ENCODE results near the gene GAPDHS. TPM values are rescaled to one million over a fixed set of nuclear protein-coding genes. Genes with fewer than 3 reads are reported as not detected.

Gene GAPDHS
- total and polyA plus RNA-seq, 2 experiments from 2014 or later: not detected

DNA sequence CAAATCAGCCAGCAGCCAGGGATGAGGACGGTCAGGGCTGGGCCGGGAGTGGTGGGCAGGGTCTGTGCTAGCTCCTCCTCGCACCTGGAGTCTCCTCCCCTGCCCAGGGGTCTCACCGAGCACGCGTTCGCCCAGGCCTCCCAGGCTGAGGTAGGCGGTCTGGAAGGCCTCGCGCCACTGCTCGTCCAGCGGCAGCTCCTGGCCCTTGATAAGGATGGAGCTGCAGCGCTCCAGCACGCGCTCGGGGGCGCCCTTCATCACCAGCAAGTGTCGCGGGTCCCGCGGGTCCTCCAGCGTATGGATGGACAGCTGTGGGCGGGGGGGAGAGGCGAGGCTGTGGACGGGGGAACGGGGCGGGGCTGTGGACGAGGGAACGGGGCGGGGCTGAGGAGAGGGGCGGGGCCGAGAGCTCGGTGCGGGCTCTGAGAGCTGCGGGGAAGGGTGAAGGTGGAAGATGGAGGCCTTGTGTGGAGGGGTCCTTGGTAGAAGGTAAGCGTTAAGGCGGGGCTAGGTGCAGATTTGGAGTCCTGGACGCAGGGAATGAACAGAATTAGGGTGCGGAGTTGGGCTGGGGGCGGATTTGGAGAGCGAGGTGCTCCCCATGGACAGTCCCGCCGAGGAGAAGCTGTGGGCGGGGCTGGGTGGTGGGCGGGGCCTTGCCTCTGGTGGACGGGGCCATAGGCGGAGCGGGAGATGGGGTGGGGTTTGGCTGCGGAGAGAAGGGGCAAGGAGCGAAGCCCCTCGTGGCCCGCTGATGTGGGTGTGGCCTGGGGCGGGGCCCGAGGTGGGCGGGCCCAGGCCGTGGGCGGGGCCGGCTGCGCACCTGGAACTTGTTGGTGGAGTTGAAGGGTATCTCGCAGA lies 24.5 kb downstream of the GAPDHS start:
- Histone ChIP-seq H3K9me3 (ENCODE audit: low read depth) (no peaks in the 10 kb centered on the region), H3K9me2 (replicated peaks; ENCODE audit: insufficient read depth) (no peaks in the 10 kb centered on the region), H3K27me3 (peaks cover 13% of the 10 kb centered on the region), H4K20me1 (ENCODE audit: insufficient read depth, poor library complexity, severe bottlenecking) (no peaks in the 10 kb centered on the region), H2AFZ (peak overlapping the region; percentile 63), H3K4me1 (ENCODE audit: insufficient read depth) (peaks cover 3% of the 10 kb centered on the region), H3K27ac (no peak overlapping the region), H3K4me2 (peak overlapping the region; percentile 90), H3K36me3 (replicated peaks; ENCODE audit: insufficient read depth, low read depth) (no peaks in the 10 kb centered on the region), H3K79me2 (no peaks in the 10 kb centered on the region), H3K4me3 (peak overlapping the region; percentile 33)
- DNase-seq (ENCODE audit: low spot score): peak; percentile 78
- WGBS (ENCODE audit: low lambda C conversion rate, missing lambda C conversion rate): 2% methylated on average over 27 of the region's 60 CpGs
- TF ChIP-seq, protein P1, sequence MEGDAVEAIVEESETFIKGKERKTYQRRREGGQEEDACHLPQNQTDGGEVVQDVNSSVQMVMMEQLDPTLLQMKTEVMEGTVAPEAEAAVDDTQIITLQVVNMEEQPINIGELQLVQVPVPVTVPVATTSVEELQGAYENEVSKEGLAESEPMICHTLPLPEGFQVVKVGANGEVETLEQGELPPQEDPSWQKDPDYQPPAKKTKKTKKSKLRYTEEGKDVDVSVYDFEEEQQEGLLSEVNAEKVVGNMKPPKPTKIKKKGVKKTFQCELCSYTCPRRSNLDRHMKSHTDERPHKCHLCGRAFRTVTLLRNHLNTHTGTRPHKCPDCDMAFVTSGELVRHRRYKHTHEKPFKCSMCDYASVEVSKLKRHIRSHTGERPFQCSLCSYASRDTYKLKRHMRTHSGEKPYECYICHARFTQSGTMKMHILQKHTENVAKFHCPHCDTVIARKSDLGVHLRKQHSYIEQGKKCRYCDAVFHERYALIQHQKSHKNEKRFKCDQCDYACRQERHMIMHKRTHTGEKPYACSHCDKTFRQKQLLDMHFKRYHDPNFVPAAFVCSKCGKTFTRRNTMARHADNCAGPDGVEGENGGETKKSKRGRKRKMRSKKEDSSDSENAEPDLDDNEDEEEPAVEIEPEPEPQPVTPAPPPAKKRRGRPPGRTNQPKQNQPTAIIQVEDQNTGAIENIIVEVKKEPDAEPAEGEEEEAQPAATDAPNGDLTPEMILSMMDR (IDR thresholded peaks at IDR 0.05; ENCODE audit: poor library complexity): no peak
- TF ChIP-seq EZH2 (IDR thresholded peaks at IDR 0.05; ENCODE audit: borderline replicate concordance) (no peak), EZH2phosphoT487 (IDR thresholded peaks at IDR 0.05; ENCODE audit: low read depth, severe bottlenecking, unreplicated experiment) (no peak)

DNA sequence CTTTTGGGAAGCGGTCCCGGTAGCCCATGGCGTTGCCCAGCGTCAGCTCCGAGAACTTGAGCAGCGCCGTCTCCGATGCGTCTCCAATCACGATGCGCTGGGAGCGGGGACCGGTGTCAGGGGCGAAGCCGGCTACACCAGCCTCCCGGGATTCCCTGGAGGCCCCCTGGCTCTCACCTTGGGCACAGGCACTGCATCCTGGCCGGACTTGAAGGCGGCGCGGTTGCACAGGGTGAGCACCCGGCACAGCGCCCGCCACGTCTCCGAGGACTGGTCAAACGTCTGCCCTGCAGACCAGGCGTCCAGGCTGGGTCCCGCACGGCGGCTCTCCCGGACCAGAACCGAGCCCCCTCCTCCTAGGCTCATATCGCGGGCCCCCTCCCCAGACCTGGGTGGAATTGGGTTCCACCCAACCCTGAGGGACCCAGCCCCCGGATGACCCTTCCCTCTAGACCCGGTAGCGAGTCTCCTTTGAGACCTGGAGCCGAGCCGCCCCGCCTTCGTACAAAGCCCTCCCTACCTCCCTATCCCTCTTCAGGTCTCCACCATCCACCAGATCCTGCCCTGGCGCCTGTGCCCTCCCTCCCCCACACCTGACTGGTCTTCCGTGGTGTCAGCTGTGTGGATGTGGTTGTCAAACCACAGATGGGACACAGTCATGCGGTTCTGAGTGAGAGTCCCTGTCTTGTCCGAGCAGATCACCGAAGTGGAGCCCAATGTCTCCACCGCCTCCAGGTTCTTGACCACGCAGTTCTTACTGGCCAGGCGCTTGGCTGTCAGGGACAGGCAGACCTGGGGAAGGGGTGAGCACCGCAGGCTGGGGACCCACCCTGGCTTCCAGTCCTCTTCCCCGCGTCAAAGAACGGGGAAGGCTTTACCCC lies 25.4 kb downstream of the GAPDHS start:
- Histone ChIP-seq H2AFZ (no peak overlapping the region), H3K27ac (no peak overlapping the region), H3K4me3 (peak overlapping the region; percentile 33), H4K20me1 (ENCODE audit: insufficient read depth, poor library complexity, severe bottlenecking) (no peaks in the 10 kb centered on the region), H3K4me2 (peak overlapping the region; percentile 90), H3K36me3 (replicated peaks; ENCODE audit: insufficient read depth, low read depth) (no peaks in the 10 kb centered on the region), H3K9me3 (ENCODE audit: low read depth) (no peaks in the 10 kb centered on the region), H3K4me1 (ENCODE audit: insufficient read depth) (peaks cover 3% of the 10 kb centered on the region), H3K27me3 (peaks cover 13% of the 10 kb centered on the region), H3K79me2 (no peaks in the 10 kb centered on the region), H3K9me2 (replicated peaks; ENCODE audit: insufficient read depth) (no peaks in the 10 kb centered on the region)
- TF ChIP-seq EZH2phosphoT487 (IDR thresholded peaks at IDR 0.05; ENCODE audit: low read depth, severe bottlenecking, unreplicated experiment): no peak
- no peak for TF ChIP-seq EZH2 (IDR thresholded peaks at IDR 0.05; ENCODE audit: borderline replicate concordance)
- TF ChIP-seq, protein P1 (IDR thresholded peaks at IDR 0.05; ENCODE audit: poor library complexity): no peak
- WGBS (ENCODE audit: low lambda C conversion rate, missing lambda C conversion rate): 65% methylated on average over 22 of the region's 53 CpGs
- DNase-seq (ENCODE audit: low spot score): no peak

DNA sequence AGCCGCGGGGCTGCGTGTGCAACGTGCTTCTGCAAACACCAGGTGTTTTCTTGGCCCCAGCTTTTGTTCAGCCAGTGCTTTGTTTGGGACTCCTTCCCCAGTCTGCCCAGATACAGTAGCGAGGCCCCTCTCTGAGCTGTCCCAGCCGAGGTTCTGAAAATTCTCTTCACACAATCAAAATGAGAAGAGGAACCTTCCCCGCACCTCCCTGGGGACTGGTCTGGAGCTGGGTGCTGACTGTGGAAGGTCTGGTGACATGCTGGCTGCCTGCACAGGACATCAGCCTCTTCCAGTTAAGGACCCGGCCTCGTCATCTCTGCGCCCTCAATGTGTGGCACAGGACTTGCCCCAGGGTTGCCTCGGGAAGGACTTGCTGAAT lies 26.0 kb downstream of the GAPDHS start:
- Histone ChIP-seq H3K9me3 (ENCODE audit: low read depth) (no peaks in the 10 kb centered on the region), H4K20me1 (ENCODE audit: insufficient read depth, poor library complexity, severe bottlenecking) (no peaks in the 10 kb centered on the region), H2AFZ (no peak overlapping the region), H3K4me2 (no peak overlapping the region), H3K36me3 (replicated peaks; ENCODE audit: insufficient read depth, low read depth) (no peaks in the 10 kb centered on the region), H3K27me3 (peaks cover 13% of the 10 kb centered on the region), H3K4me1 (ENCODE audit: insufficient read depth) (peaks cover 3% of the 10 kb centered on the region), H3K27ac (no peak overlapping the region), H3K9me2 (replicated peaks; ENCODE audit: insufficient read depth) (no peaks in the 10 kb centered on the region), H3K79me2 (no peaks in the 10 kb centered on the region), H3K4me3 (no peak overlapping the region)
- DNase-seq (ENCODE audit: low spot score): no peak
- WGBS (ENCODE audit: low lambda C conversion rate, missing lambda C conversion rate): 77% methylated on average over 11 of the region's 11 CpGs
- TF ChIP-seq EZH2phosphoT487 (IDR thresholded peaks at IDR 0.05; ENCODE audit: low read depth, severe bottlenecking, unreplicated experiment): no peak
- TF ChIP-seq, protein P1 (IDR thresholded peaks at IDR 0.05; ENCODE audit: poor library complexity): no peak
- TF ChIP-seq EZH2 (IDR thresholded peaks at IDR 0.05; ENCODE audit: borderline replicate concordance): no peak

Measured in hepatocyte (in vitro differentiated cells).